DND-41 (cell line): Measurements from ENCODE around the gene RIMS3.

ENCODE experiments used
- EZH2 ChIP-seq: IDR thresholded peaks from 3 replicates; pipeline ENCODE4 v1.6.1; 2012; ENCODE audit warnings: borderline replicate concordance, low read depth, mild to moderate bottlenecking, moderate library complexity, low read length, inconsistent platforms; ENCODE audit not compliant: severe bottlenecking
- TF ChIP-seq, protein P1 (sequence below): IDR thresholded peaks from 2 replicates; pipeline ENCODE4 v1.5.1; 2012; ENCODE audit warnings: borderline replicate concordance, low read length, moderate library complexity, mild to moderate bottlenecking; ENCODE audit not compliant: poor library complexity, severe bottlenecking; ENCODE audit errors: extremely low read depth

DNA sequence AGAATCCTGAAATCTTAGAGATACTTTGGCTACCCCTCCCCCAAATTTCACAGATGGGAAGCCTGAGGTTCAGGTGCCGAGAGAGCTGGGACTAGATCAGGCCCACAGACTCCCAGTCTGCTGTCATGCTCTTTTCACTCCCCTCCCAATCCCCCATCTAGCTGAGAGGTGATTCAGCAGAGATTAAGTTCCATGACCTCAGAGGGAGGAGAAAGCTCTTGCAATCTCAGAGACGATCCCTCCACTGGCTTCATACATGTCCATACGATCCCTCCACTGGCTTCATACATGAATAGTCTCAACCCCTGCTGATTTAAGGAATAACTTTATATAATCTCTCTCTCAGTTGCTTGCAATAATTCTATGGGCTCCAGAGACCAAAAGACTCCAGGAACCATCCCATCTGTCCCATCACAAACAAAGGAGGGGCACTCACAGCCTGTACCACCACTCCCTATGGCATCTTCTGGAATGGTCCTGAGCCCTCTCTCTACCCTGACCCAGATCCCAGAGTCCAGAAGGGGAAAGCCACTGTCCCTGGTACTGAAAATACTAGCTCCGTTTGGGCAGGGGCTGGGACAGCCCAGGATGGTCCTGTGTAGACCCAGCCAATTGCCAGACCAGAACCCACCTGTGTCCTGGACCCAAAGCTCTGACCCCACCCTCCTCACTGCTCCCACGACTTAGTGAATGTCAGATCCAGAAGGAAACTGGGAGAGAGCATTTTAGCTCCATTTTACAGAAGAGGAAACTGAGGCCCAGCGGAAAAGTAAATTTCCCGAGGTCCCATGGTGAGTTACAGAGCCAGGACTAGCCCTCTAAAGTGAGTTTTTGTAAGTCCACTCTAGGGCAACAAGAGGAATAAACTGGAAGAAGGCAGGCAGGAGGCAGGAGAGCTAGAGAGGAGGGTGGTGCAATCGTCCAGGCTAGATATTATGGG lies 27.1 kb downstream of the RIMS3 start:
- TF ChIP-seq, protein P1, sequence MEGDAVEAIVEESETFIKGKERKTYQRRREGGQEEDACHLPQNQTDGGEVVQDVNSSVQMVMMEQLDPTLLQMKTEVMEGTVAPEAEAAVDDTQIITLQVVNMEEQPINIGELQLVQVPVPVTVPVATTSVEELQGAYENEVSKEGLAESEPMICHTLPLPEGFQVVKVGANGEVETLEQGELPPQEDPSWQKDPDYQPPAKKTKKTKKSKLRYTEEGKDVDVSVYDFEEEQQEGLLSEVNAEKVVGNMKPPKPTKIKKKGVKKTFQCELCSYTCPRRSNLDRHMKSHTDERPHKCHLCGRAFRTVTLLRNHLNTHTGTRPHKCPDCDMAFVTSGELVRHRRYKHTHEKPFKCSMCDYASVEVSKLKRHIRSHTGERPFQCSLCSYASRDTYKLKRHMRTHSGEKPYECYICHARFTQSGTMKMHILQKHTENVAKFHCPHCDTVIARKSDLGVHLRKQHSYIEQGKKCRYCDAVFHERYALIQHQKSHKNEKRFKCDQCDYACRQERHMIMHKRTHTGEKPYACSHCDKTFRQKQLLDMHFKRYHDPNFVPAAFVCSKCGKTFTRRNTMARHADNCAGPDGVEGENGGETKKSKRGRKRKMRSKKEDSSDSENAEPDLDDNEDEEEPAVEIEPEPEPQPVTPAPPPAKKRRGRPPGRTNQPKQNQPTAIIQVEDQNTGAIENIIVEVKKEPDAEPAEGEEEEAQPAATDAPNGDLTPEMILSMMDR: no peak
- no peak for TF ChIP-seq EZH2
